H1 (cell line): ENCODE results near the gene SOSTDC1. TPM values are rescaled to one million over a fixed set of nuclear protein-coding genes. Genes with fewer than 3 reads are reported as not detected.
A peak's percentile ranks its signal among the peaks of the same experiment; 100 is the strongest.

ENCODE experiments used
- CTCF ChIA-PET: fragments of 300-600 bp; sonication (Branson Sonifier 250); formaldehyde crosslinking; loops from one replicate; lab custom pipeline; 2021; ENCODE audit not compliant: partially characterized antibody; lab: Charles Lee
- POLR2A ChIA-PET: fragments of 300-600 bp; sonication (Branson Sonifier 250); formaldehyde crosslinking; loops from one replicate; lab custom pipeline; 2021; ENCODE audit warnings: inconsistent platforms; ENCODE audit not compliant: partially characterized antibody; lab: Charles Lee
- DNase-seq, 2 experiments: peaks; one replicate each; pipeline versions ENCODE4 v3.0.0 to v3.0.0-alpha.2; 2010 to 2022; ENCODE audit warnings: low spot score in 2 of 2, low read depth in 1 of 2, mixed read lengths in 1 of 2
- FAIRE-seq: peaks from 2 replicates; lab custom pipeline; 2011; peaks lifted over from hg19 to GRCh38; lab: Jason Lieb, UNC
- H2AFZ ChIP-seq: 2 replicates; pipeline ENCODE4 v1.8.1; 2012; ENCODE audit warnings: low read length, inconsistent platforms
- H2AK5ac ChIP-seq: 2 replicates; pipeline ENCODE4 v1.6.1; 2013; ENCODE audit warnings: low read depth, low read length
- H2BK120ac ChIP-seq: replicated peaks from 2 replicates; pipeline ENCODE3; 2013; ENCODE audit warnings: low read depth, low read length, inconsistent platforms
- H2BK12ac ChIP-seq: 2 replicates; pipeline ENCODE4 v1.6.1; 2013; ENCODE audit warnings: low read depth, low read length
- H2BK15ac ChIP-seq: 2 replicates; pipeline ENCODE4 v1.6.1; 2013; ENCODE audit warnings: low read length
- H2BK20ac ChIP-seq: 2 replicates; pipeline ENCODE4 v1.6.1; 2013; ENCODE audit warnings: low read length
- H2BK5ac ChIP-seq: 2 replicates; pipeline ENCODE4 v1.6.1; 2013; ENCODE audit warnings: low read depth, low read length
- H3K14ac ChIP-seq: 2 replicates; pipeline ENCODE4 v1.6.1; 2013; ENCODE audit warnings: inconsistent platforms; ENCODE audit not compliant: insufficient read length
- H3K18ac ChIP-seq: 2 replicates; pipeline ENCODE4 v1.6.1; 2013; ENCODE audit warnings: low read length; ENCODE audit errors: extremely low read depth
- H3K23ac ChIP-seq: 2 replicates; pipeline ENCODE4 v1.6.1; 2013; ENCODE audit warnings: inconsistent platforms; ENCODE audit not compliant: insufficient read length
- H3K23me2 ChIP-seq: 2 replicates; pipeline ENCODE4 v1.6.1; 2013; ENCODE audit warnings: low read depth, low read length
- H3K27ac ChIP-seq: 2 replicates; pipeline ENCODE4 v1.6.1; 2011; ENCODE audit warnings: low read depth, low read length, inconsistent platforms
- H3K27me3 ChIP-seq, 4 experiments: replicated peaks in 1 of 4; 1 replicate in 1 of 4; 2 replicates in 3 of 4; pipeline versions ENCODE4 v1.6.1 to v1.8.1; 2011 to 2013; ENCODE audit warnings: low read length in 3 of 4, mild to moderate bottlenecking in 3 of 4, inconsistent platforms in 2 of 4, mixed read lengths in 2 of 4, moderate library complexity in 1 of 4; ENCODE audit not compliant: control insufficient read depth in 3 of 4, insufficient read depth in 3 of 4; ENCODE audit errors: extremely low read depth in 1 of 4
- H3K36me3 ChIP-seq, 4 experiments: 2 replicates each; pipeline versions ENCODE4 v1.6.1 to v1.8.1; 2011 to 2013; ENCODE audit warnings: mild to moderate bottlenecking in 4 of 4, low read length in 3 of 4, moderate library complexity in 2 of 4, control low read depth in 1 of 4, inconsistent platforms in 1 of 4; ENCODE audit not compliant: insufficient read depth in 4 of 4, control insufficient read depth in 2 of 4
- H3K4ac ChIP-seq: replicated peaks from 2 replicates; pipeline ENCODE3; 2013; ENCODE audit warnings: low read length, low read depth, mixed read lengths, inconsistent platforms; ENCODE audit not compliant: insufficient read length
- H3K4me1 ChIP-seq, 4 experiments: replicated peaks in 1 of 4; 1 replicate in 1 of 4; 2 replicates in 3 of 4; pipeline versions ENCODE4 v1.6.1 to v1.8.1; 2011 to 2013; ENCODE audit warnings: low read length in 3 of 4, inconsistent platforms in 2 of 4, mixed read lengths in 1 of 4; ENCODE audit not compliant: insufficient read depth in 4 of 4, control insufficient read depth in 3 of 4
- H3K4me2 ChIP-seq, 2 experiments: 2 replicates each; pipeline versions ENCODE4 v1.6.1 to v1.8.1; 2011 to 2013; ENCODE audit warnings: low read depth in 2 of 2, low read length in 2 of 2, control low read depth in 1 of 2, inconsistent platforms in 1 of 2, mild to moderate bottlenecking in 1 of 2; ENCODE audit not compliant: insufficient read depth in 1 of 2
- H3K4me3 ChIP-seq, 4 experiments: fragments of 200-600, 300-600 bp in 1 of 4; sonication (generic), shearing (Covaris generic), sonication (Bioruptor Twin) in 1 of 4; 2 replicates each; pipeline versions ENCODE4 v1.5.1 to v1.8.1; 2011 to 2016; ENCODE audit warnings: low read length in 4 of 4, low read depth in 3 of 4, control low read depth in 2 of 4, inconsistent platforms in 2 of 4, mild to moderate bottlenecking in 2 of 4, mixed read lengths in 1 of 4, moderate library complexity in 1 of 4; ENCODE audit not compliant: insufficient read depth in 2 of 4; ENCODE audit errors: extremely low read depth in 1 of 4
- H3K56ac ChIP-seq: replicated peaks from 2 replicates; pipeline ENCODE3; 2013; ENCODE audit warnings: low read depth, mild to moderate bottlenecking, mixed read lengths, low read length, inconsistent platforms; ENCODE audit not compliant: insufficient read length
- H3K79me1 ChIP-seq: 2 replicates; pipeline ENCODE4 v1.6.1; 2013; ENCODE audit warnings: low read depth, low read length, control low read depth
- H3K79me2 ChIP-seq, 2 experiments: 2 replicates each; pipeline versions ENCODE4 v1.6.1 to v1.8.1; 2012 to 2013; ENCODE audit warnings: low read length in 2 of 2, mild to moderate bottlenecking in 2 of 2, inconsistent platforms in 1 of 2; ENCODE audit not compliant: insufficient read depth in 2 of 2, control insufficient read depth in 1 of 2
- H3K9ac ChIP-seq, 4 experiments: replicated peaks in 1 of 4; 1 replicate in 1 of 4; 2 replicates in 3 of 4; pipeline versions ENCODE4 v1.6.1 to v1.8.1; 2011 to 2013; ENCODE audit warnings: low read depth in 3 of 4, low read length in 3 of 4, control low read depth in 2 of 4, mild to moderate bottlenecking in 2 of 4, moderate library complexity in 2 of 4, inconsistent platforms in 1 of 4; ENCODE audit errors: extremely low read depth in 1 of 4
- H3K9me3 ChIP-seq, 2 experiments: 2 replicates each; pipeline versions ENCODE4 v1.6.1 to v1.8.1; 2012 to 2013; ENCODE audit warnings: mild to moderate bottlenecking in 2 of 2, moderate library complexity in 2 of 2, control low read depth in 1 of 2, inconsistent platforms in 1 of 2, low read depth in 1 of 2, low read length in 1 of 2, mixed read lengths in 1 of 2; ENCODE audit not compliant: insufficient read depth in 2 of 2
- H4K20me1 ChIP-seq, 2 experiments: replicated peaks in 1 of 2; 2 replicates each; pipeline versions ENCODE3 to v1.8.1; 2011 to 2013; ENCODE audit warnings: inconsistent platforms in 2 of 2, low read length in 2 of 2, mild to moderate bottlenecking in 1 of 2; ENCODE audit not compliant: insufficient read depth in 2 of 2, control insufficient read depth in 1 of 2
- H4K5ac ChIP-seq: 2 replicates; pipeline ENCODE4 v1.6.1; 2013; ENCODE audit warnings: low read length, low read depth, mixed read lengths, inconsistent platforms; ENCODE audit not compliant: insufficient read length
- H4K8ac ChIP-seq: 2 replicates; pipeline ENCODE4 v1.8.0; 2013; ENCODE audit warnings: mild to moderate bottlenecking, moderate library complexity, low read length, inconsistent platforms; ENCODE audit not compliant: insufficient read depth; ENCODE audit errors: extremely low read depth
- H4K91ac ChIP-seq: replicated peaks from 2 replicates; pipeline ENCODE3; 2013; ENCODE audit warnings: low read length, mixed read lengths, inconsistent platforms; ENCODE audit not compliant: insufficient read length
- CHD2 ChIP-seq: IDR thresholded peaks from 2 replicates; pipeline ENCODE4 v1.6.1; 2012; ENCODE audit warnings: low read length, improper control_type of control experiment
- EP300 ChIP-seq, 2 experiments: IDR thresholded peaks; 1 replicate in 1 of 2; 2 replicates in 1 of 2; pipeline ENCODE4 v1.6.1; 2011 to 2012; ENCODE audit warnings: low read depth in 2 of 2, low read length in 2 of 2, mild to moderate bottlenecking in 2 of 2, borderline replicate concordance in 1 of 2, inconsistent platforms in 1 of 2, moderate library complexity in 1 of 2
- RXRA ChIP-seq: IDR thresholded peaks from 2 replicates; pipeline ENCODE4 v1.6.1; 2011; ENCODE audit warnings: low read depth, mild to moderate bottlenecking, low read length, moderate library complexity; ENCODE audit not compliant: insufficient read depth
- SP2 ChIP-seq: IDR thresholded peaks from 2 replicates; pipeline ENCODE4 v1.6.1; 2012; ENCODE audit warnings: mild to moderate bottlenecking, low read length, inconsistent platforms
- TAF1 ChIP-seq: IDR thresholded peaks from 2 replicates; pipeline ENCODE4 v1.6.1; 2011; ENCODE audit warnings: mild to moderate bottlenecking, low read depth, low read length
- YY1 ChIP-seq: IDR thresholded peaks from 2 replicates; pipeline ENCODE4 v1.6.1; 2011; ENCODE audit warnings: low read depth, mild to moderate bottlenecking, low read length
- WGBS, 2 experiments: shearing (Covaris generic) in 1 of 2; methylation state at CpG; one replicate each; pipeline versions ENCODE4 v1.1.6 to v1.1.7; 2013 to 2015; ENCODE audit warnings: low lambda C conversion rate in 2 of 2, mixed read lengths in 2 of 2, inconsistent platforms in 1 of 2, low coverage in 1 of 2, missing lambda C conversion rate in 1 of 2; ENCODE audit not compliant: insufficient replicate concordance in 2 of 2, insufficient coverage in 1 of 2, insufficient read length in 1 of 2; ENCODE audit errors: extremely low coverage in 1 of 2, missing lambda C conversion rate in 1 of 2; 5-methylcytosine and 5-hydroxymethylcytosine counted together
- long read RNA-seq, 2 experiments: library from RNA in 1 of 2; library from capped mRNA in 1 of 2; stranded (forward); transcript quantifications; one replicate each; pipeline ENCODE4 v2.0.0, GENCODE V29; 2021; ENCODE audit warnings: inconsistent platforms in 1 of 2
- polyA minus RNA-seq, 3 experiments: library from RNA; depleted of rRNA, polyadenylated mRNA; stranded (reverse); fragments of >200 nt; gene quantifications; 1 replicate in 2 of 3; 2 replicates in 1 of 3; pipeline ENCODE4 v1.2.3, GENCODE V29; 2011
- polyA plus RNA-seq, 7 experiments: library from polyadenylated mRNA; depleted of rRNA in 3 of 7; stranded (reverse) in 5 of 7; unstranded in 2 of 7; fragments of >200 nt in 5 of 7; fragments of 200-250 nt in 2 of 7; gene quantifications; 1 replicate in 5 of 7; 2 replicates in 1 of 7; 4 replicates in 1 of 7; pipeline versions ENCODE4 v1.2.1 to v1.2.3, GENCODE V29; 2011 to 2013; ENCODE audit warnings: missing spikeins in 2 of 7, mixed read lengths in 2 of 7
- total RNA-seq: library from RNA; stranded (reverse); fragmentation: NEBNext Ultra II Directional; extraction: Animal tissue kit (Norgen Biotek cat#: 25700); gene quantifications from 2 replicates; pipeline ENCODE4 v1.2.1, GENCODE V29; 2021

Gene SOSTDC1, protein sequence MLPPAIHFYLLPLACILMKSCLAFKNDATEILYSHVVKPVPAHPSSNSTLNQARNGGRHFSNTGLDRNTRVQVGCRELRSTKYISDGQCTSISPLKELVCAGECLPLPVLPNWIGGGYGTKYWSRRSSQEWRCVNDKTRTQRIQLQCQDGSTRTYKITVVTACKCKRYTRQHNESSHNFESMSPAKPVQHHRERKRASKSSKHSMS
- 0.35 and 0.55 TPM in 2 replicates for total RNA-seq
- polyA plus RNA-seq (2011; rRNA removed), result 0.35 and 0.79 TPM in 2 replicates
- 0.69 TPM for polyA plus RNA-seq (2011; cell fraction: cytosol; rRNA removed)
- 0.33 TPM for polyA plus RNA-seq (2011; cell fraction: nucleus; rRNA removed)
- polyA plus RNA-seq (2012, experiment 1 of 2), result 0.18 to 0.48 TPM (median 0.36 TPM) in 4 replicates
- 0.10 TPM for polyA plus RNA-seq (2012, experiment 2 of 2)
- 1.0 TPM for polyA plus RNA-seq (2013, experiment 1 of 2)
- 1.2 TPM for polyA plus RNA-seq (2013, experiment 2 of 2)
- polyA minus RNA-seq (2011; rRNA and poly(A)+ RNA removed), result 0.76 and 0.95 TPM in 2 replicates
- polyA minus RNA-seq (2011; cell fraction: cytosol; rRNA and poly(A)+ RNA removed), result not detected
- polyA minus RNA-seq (2011; cell fraction: nucleus; rRNA and poly(A)+ RNA removed), result 0.30 TPM
- long read RNA-seq, experiment 1, result 0 reads
- long read RNA-seq, experiment 2, partial matches to known transcripts, result 0 of 1 reads
- long read RNA-seq, experiment 2, other reads (novel, unspliced or antisense), result 0 of 1 reads

DNA sequence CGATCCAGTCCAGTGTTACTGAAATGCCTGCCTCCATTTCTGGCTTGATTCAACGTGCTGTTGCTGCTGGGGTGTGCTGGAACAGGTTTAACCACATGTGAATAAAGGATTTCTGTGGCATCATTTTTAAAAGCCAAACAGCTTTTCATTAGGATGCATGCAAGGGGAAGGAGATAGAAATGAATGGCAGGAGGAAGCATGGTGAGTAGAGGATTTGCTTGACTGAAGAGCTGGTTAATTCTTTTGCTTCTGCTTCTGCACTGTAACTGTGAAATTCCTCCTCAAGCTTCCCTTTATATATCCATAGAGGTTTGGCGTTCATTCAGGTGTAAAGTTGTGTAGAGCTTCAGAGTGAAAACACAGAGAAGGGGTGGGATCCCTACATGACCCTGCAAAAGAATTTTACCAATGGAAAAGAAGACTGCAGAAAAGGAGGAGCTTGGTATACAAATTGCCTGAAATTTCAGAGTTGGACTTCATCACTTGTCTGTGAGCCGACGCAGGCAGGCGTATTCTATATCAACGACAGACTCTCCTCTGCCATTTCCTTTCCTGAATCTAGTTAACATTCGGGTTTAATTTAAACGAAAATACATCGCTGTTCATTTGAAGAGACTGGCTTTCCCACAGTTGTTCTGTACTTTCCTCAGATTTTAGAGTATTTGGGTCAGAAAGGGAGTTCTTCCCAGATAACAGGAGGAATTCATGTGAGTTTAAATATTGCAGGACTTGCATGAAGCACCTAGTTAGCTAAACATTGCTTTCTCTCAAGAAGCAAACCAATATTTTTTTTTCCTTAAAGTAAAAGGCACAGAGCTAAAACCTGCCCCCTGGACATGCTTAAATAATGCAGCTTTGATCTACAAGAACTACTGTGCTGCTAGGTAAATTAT is at the start of gene SOSTDC1:
TSS of gene SOSTDC1 (minus strand) at position 270 of the 893 bp plus-strand sequence. CDS start at position 200, 70 bp downstream.
- Histone ChIP-seq H2AFZ (peak within 1 kb of the TSS; percentile 86), H3K79me1 (no peaks in the 10 kb centered on the region), H4K5ac (no peak within 1 kb of the TSS), H3K4me3 (peak within 1 kb of the TSS in 1 of 4 experiments; percentile 17; a peak in 1 of 8 replicates), H3K23ac (no peak within 1 kb of the TSS), H3K18ac (no peak within 1 kb of the TSS), H2BK20ac (no peak within 1 kb of the TSS), H2BK12ac (no peak within 1 kb of the TSS), H3K79me2 (no peaks in the 10 kb centered on the region), H3K27me3 (no peaks in the 10 kb centered on the region), H3K4ac (no peak within 1 kb of the TSS), H3K4me2 (peak within 1 kb of the TSS; percentile 33 to 53; a peak in 3 of 4 replicates), H4K91ac (no peak within 1 kb of the TSS), H3K9me3 (no peaks in the 10 kb centered on the region), H2AK5ac (no peak within 1 kb of the TSS), H2BK5ac (no peak within 1 kb of the TSS), H2BK15ac (no peak within 1 kb of the TSS), H4K20me1 (no peaks in the 10 kb centered on the region), H3K4me1 (peaks cover 5 to 23% (median 14%) of the 10 kb centered on the region in 4 experiments), H4K8ac (no peak within 1 kb of the TSS), H3K14ac (no peak within 1 kb of the TSS), H2BK120ac (no peak within 1 kb of the TSS), H3K56ac (no peak within 1 kb of the TSS), H3K36me3 (no peaks in the 10 kb centered on the region), H3K23me2 (no peaks in the 10 kb centered on the region), H3K27ac (no peak within 1 kb of the TSS), H3K9ac (no peak within 1 kb of the TSS)
- no peak for TF ChIP-seq RXRA
- no peak for TF ChIP-seq EP300 (IDR thresholded peaks at IDR 0.05; ENCODE audit: borderline replicate concordance in 1 of 2, low read depth in 2 of 2, low read length in 2 of 2)
- TF ChIP-seq YY1, result no peak
- no peak for TF ChIP-seq CHD2
- no peak for TF ChIP-seq TAF1
- TF ChIP-seq SP2, result no peak
- ChIA-PET POLR2A (interaction anchor here (0.8 to 2.1 kb wide), 3 partner anchors 13 to 251 kb away, joined by 3 to 5 read pairs (median 4); no protein-coding TSS in a partner anchor), CTCF (interaction anchor here (0.6 to 1.6 kb wide), 8 partner anchors 8 to 688 kb away, joined by 3 to 6 read pairs (median 4); no protein-coding TSS in a partner anchor)
- 37% methylated on average over 10 of the region's 10 CpGs; no CpG with 5 or more reads in 1 of the 2 experiments for WGBS, 2 experiments
- FAIRE-seq, result peak; percentile 42
- DNase-seq, result peak in 1 of 2 experiments; percentile 9
